ENCODE measurements around the gene CACNB2.
"Not testable (repeated sequence)": the region's sequence is repeated elsewhere in the genome, so short reads cannot be mapped to it uniquely, and the experiment has no call there.

The CACNB2 gene

DNA sequence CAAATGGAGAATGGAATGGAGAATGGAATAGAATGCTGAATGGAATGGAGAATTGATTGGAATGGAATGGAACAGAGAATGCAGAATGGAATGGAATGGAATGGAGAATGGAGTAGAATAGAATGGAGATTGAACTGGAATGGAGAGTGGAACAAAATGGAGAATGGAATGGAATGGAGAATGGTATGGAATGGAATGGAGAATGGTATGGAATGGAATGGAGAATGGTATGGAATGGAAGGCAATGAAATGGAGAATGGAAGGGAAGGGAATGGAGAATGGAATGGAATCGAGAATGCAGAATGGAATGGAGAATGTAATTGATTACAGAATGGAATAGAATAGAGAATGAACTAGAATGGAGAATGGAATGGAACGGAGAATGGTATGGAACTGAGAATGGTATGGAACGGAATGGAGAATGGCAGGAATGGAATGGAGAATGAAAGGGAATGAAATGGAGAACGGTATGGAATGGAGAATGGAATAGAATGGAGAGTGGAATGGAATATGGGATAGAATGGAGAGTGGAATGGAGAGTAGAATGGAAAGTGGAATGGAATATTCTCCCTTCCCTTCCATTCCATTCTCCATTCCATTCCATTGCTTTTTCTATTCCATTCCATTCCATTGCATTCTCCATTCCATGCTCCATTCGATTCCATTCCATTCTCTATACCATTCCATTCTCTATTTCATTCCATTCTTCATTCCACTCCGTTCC is 422.9 kb downstream of the CACNB2 start:
- DNase-seq (ENCODE audit: low read depth in 2 of 3, low spot score in 1 of 3) = no peak

DNA sequence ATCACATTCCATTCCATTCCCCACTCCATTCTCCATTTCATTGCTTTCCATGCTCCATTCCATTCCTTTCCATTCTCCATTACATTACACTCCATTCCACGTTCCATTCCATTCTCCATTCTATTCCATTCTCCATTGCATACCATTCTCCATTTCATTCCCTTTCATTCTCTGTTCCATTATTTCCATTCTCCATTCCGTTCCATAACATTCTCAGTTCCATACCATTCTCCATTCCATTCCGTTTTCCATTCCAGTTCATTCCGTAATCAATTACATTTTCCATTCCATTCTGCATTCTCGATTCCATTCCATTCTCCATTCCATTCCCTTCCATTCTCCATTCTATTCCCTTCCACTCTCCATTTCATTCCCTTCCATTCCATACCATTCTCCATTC is 424.8 kb downstream of the CACNB2 start:
- no peak for DNase-seq (ENCODE audit: low read depth in 2 of 3, low spot score in 1 of 3)

DNA sequence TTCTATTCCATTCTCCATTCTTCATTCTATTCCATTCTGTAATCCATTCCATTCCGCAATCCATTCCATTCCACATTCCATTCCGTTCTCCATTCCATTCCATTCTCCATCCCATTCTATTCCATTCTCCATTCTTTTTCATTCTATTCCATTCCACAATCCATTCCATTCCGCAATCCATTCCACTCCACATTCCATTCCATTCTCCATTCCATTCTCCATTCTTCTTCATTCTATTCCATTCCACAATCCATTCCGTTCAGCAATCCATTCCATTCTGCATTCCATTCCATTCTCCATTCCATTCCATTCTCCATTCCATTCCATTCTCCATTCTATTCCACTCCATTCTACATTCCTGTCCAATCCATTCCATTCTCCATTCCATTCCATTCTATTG is 426.0 kb downstream of the CACNB2 start:
- no peak for DNase-seq (ENCODE audit: low read depth in 2 of 3, low spot score in 1 of 3)

DNA sequence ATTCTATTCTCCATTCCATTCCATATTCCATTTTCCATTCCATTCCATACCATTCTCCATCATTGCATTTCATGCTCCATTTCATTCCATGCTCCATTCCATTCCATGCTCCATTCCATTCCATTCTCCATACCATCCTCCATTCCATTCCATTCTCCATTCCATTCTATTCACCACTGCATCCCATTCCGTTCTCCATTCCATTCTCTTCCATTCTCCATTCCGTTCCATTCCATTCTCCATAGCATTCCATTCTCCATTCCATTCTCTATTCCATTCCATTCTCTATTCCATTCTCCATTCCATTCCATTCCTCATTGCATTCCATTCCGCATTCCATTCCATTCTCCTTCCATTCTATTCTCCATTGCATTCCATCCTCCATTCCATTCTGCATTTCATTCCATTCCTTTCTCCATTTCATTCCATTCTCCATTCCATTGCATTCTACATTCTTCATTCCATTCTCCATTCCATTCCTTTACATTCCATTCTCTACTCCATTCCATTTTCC is 427.2 kb downstream of the CACNB2 start:
- no peak for DNase-seq (ENCODE audit: low read depth in 2 of 3, low spot score in 1 of 3)

DNA sequence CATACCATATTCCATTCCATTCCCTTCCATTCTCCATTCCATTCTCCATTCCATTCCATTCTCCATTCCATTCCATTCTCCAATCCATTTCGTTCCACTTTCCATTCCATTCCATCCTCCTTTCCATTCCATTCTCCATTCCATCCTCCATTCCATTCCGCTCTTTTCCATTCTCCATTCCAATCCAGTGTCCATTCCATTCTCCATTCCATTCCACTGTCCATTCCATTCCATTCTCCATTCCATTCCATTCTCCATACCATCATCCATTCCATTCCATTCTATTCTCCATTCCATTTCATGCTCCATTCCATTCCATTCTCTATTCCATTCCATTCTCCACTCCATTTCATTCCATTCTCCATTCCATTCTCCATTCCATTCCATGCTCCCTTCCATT is 430.2 kb downstream of the CACNB2 start:
- DNase-seq (ENCODE audit: low read depth in 2 of 3, low spot score in 1 of 3) = not testable (repeated sequence)

DNA sequence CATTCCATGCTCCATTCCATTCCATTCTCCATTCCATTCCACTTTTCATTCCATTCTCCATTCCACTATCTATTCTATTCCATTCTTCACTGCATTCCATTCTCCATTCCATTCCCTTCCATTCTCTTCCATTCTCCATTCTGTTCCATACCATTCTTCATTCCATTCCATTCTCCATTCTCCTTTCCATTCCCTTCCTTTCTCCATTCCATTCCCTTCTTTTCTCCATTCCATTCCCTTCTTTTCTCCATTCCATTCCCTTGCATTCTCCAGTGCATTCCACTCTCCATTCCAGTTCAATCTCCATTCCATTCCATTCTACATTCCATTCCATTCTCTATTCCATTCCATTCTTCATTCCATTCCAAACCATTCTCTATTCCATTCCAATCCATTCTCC is 430.9 kb downstream of the CACNB2 start:
- DNase-seq (ENCODE audit: low read depth in 2 of 3, low spot score in 1 of 3) = no peak

DNA sequence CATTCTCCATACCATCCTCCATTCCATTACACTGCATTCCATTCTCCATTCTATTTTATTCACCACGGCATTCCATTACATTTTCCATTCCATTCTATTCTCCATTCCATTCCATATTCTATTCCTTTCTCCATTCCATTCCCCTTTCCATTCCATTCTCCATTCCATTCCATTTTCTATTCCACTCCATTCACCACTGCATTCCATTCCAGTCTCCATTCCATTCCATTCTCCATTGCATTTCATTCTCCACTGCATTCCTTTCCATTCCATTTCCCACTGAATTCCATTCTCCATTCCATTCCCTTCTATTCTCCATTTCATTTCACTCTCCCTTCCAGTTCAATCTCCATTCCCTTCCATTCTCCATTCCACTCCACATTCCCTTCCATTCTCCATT is 431.6 kb downstream of the CACNB2 start:
- DNase-seq (ENCODE audit: low read depth in 2 of 3, low spot score in 1 of 3) = no peak

DNA sequence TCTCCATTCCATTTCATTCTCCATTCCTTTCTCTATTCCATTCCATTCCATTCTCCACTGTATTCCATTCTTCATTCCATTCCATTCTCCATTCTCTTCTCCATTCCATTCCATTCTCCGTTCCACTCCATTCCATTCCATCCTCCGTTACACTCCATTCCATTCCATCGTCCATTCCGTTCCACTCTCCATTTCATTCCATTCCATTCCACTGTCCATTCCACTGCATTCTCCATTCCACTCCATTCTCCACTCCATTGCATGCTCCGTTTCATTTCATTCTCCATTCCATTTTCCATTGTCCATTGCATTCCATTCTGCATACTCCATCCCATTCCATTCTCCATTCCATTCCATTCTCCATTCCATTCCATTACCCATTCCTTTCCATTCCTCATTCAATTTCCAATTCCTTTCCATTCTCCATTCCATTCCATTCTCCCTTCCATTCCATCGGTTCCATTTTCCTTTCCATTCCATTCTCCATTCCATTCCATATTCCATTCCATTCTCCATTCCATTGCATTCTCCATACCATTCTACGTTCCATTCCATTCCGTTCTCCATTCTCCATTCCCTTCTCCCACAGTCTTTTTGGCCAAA is 432.8 kb downstream of the CACNB2 start:
- DNase-seq (ENCODE audit: low read depth in 2 of 3, low spot score in 1 of 3) = no peak

DNA sequence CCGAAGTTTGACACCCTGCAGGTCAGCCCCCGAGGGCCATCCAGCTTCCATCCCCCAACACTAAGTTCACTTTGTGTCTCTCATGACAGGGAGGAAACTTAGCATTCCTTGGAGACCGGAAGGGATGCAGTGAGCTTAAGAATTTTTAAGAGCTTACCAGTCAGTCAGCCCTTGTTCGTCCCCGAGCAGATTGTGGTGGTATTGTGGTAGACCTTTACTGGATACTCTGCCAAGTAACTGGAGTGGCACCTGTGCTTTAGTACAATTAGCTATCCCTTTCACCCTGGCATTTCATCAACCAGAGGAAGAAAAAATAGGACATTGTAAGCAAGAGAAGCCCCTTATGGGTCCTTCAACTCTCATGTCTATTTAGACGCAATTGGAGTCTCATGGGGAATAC is 436.4 kb downstream of the CACNB2 start:
- no peak for DNase-seq (ENCODE audit: low read depth in 2 of 3, low spot score in 1 of 3)

DNA sequence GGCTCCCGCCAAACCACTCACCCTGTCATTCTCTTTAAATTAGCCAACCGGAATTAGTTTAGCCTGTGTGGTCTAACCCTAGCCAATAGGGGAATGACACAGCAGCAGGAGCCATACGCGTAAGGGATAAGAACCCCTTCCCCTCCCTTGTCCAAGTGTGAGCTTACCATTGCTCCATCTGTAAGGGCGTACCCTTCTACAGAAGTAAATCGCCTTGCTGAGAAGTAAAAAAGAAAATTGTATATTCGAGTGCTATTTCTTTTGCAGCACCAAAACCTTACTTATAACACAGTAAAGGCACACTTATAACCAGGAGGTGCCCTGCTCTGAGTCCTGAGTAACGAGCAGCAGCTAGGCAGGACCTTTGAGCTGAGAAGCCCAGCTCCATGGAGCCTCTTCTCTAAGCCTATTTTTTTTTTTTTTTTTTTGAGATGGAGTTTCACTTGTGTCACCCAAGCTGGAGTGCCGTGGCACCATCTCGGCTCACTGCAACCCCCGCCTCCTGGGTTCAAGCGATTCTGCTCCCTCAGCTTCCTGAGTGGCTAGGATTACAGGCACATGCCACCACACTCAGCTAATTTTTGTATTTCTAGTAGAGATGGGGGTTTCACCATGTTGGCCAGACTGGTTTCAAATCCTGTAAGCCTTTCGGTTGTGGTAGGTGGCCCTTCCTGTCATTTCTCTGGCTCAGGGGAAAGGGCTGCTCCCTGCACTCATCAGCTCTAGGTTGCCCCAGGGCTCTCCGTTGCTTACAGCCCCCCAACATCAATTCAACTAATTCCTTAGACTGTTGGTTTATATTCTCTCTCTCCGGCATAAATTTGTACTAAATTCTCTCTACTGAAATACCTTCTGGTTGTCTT is 437.8 kb downstream of the CACNB2 start:
- DNase-seq (ENCODE audit: low read depth in 2 of 3, low spot score in 1 of 3) = no peak

DNA sequence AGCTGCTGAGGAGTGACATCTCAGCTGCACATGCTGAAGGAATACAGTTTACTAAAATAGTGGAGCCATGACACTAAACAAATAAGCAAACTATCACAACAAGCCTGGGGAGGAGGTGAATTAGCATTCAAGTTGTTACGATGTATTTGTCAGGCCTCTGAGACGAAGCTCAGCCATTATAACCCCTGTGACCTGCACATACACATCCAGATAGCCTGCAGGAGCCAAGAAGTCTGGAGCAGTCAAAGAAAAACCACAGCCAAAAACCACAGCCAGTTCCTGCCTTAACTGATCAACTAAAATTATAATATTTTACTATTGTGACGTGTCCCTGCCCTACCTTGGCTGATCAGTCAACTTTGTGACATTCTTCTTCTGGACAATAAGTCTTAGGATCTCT is 442.6 kb downstream of the CACNB2 start:
- no peak for DNase-seq (ENCODE audit: low read depth in 2 of 3, low spot score in 1 of 3)

DNA sequence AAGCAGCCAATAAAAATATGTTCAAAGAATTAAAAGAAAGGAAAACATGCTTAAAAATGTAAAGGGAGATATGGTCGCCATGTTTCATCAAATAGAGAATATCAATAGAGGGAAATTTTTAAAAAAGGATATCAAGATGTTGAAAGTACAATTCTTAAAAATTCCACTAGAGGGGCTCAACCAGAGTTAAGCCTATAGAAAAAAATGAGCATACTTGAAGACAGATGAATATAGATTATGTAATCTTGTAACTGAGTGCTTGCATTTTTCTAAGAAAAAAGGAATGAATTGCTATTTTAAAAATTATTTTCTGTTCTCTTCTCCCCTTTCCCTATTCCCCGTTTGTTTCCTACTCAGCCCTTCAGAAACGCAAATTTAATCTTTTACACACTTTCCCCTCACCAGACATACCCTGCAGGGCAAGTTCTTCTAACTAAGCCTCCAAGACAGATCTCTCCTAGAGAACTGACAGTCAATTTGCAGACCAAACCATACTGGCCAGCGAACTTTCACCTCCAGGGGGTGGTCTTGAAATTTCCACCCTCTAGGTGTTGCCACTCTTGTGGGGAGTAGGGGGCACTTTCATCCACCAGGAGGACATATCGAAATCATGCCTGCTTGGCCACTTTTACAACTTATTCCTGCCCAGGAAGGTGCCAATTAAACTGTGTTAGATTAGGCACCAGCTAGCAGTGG is 443.5 kb downstream of the CACNB2 start:
- no peak for DNase-seq (ENCODE audit: low read depth in 2 of 3, low spot score in 1 of 3)

DNA sequence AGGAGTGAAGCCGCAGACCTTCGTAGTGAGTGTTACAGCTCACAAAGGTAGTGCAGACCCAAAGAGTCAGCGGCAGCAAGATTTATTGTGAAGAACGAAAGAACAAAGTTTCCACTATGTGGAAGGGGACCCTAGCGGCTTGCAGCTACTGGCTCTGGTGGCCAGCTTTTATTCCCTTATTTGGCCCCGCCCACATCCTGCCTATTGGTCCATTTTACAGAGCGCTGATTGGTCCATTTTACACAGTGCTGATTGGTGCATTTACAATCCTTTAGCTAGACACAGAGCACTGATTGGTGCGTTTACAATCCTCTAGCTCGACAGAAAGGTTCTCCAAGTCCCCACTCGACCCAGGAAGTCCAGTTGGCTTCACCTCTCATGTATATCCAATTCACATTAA is 446.4 kb downstream of the CACNB2 start:
- DNase-seq (ENCODE audit: low read depth in 2 of 3, low spot score in 1 of 3) = not testable (repeated sequence)

DNA sequence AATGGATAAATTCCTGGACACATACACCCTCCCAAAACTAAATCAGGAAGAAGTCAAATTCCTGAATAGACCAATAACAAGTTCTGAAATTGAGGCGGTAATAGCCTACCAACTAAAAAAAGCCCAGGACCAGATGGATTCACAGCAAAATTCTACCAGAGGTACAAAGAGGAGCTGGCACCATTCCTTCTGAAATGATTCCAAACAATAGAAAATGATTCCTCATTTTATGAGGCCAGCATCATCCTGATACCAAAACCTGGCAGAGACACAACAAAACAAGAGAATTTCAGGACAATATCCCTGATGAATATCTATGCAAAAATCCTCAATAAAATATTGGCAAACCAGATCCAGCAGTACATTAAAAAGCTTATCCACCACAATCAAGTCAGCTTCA is 450.9 kb downstream of the CACNB2 start:
- DNase-seq (ENCODE audit: low read depth in 2 of 3, low spot score in 1 of 3) = not testable (repeated sequence)

All from stimulated activated CD4-positive, alpha-beta T cell treated with anti-CD3 and anti-CD28 coated beads, Interleukin-12 subunit alpha, Interleukin-12 subunit beta, amount 100 ng/mL, for 48 hours (primary cell).